Duodenal mucosa (tissue), 2 donors: ENCODE results near the gene PIK3AP1.

Source experiments
- H3K27ac ChIP-seq: one replicate; pipeline ENCODE4 v1.7.0; 2013; ENCODE audit warnings: low read depth, low read length
- H3K27me3 ChIP-seq, 2 donors: one replicate each; pipeline ENCODE4 v1.7.0; 2013; ENCODE audit warnings: low read length in 2 of 2, control low read depth in 1 of 2; ENCODE audit not compliant: insufficient read depth in 2 of 2, control insufficient read depth in 1 of 2
- H3K36me3 ChIP-seq, 2 donors: one replicate each; pipeline ENCODE4 v1.7.0; 2013; ENCODE audit warnings: low read length in 2 of 2, control low read depth in 1 of 2; ENCODE audit not compliant: insufficient read depth in 2 of 2, control insufficient read depth in 1 of 2
- H3K4me1 ChIP-seq, 2 donors: one replicate each; pipeline ENCODE4 v1.7.0; 2013; ENCODE audit warnings: low read length in 2 of 2, control low read depth in 1 of 2; ENCODE audit not compliant: insufficient read depth in 2 of 2, control insufficient read depth in 1 of 2
- H3K4me3 ChIP-seq, 2 donors: one replicate each; pipeline ENCODE4 v1.7.0; 2013; ENCODE audit warnings: low read length in 2 of 2, low read depth in 1 of 2
- H3K9ac ChIP-seq, 2 donors: one replicate each; pipeline ENCODE4 v1.7.0; 2013; ENCODE audit warnings: low read length in 2 of 2, low read depth in 1 of 2
- H3K9me3 ChIP-seq, 2 donors: one replicate each; pipeline ENCODE4 v1.7.0; 2013; ENCODE audit warnings: low read length in 2 of 2, control low read depth in 1 of 2; ENCODE audit not compliant: control insufficient read depth in 1 of 2

PIK3AP1 gene

DNA sequence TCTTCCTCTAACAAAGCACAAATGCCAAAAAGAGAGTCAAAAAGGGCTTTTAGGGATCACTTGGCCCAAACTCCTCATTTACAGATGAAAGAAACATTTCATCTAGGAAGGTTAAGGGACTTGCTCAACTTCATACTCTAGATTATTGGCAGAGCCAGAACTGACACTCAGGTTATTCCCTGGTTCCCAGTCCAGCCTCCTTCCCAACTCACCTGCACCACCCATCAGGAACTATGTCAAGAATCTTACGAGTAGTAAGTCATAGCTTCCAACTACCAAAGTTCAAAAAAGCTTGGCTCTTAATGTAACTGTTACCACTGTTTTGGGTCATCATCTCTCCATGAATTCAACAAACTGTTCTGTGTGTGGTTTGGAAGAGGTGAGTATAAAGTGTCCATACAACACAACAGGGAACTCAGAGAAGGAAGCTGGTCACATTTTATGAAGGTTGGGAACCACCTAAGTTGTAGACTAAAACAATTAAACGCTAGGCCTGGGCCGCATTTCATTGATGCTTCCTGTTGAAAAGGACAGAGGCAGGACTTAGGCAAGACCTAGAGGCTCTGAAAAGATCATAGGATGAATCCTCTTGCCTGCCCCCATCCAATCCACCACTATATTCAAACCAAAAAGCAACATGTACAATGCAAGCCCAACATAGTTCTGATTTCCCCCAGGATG is 9.1 kb downstream of the PIK3AP1 start:
- Histone ChIP-seq H3K9ac (no peak overlapping the region), H3K36me3 (peaks cover 0 to 4% of the 10 kb centered on the region in 2 donors), H3K27ac (no peak overlapping the region), H3K27me3 (no peaks in the 10 kb centered on the region), H3K4me3 (no peak overlapping the region), H3K4me1 (no peaks in the 10 kb centered on the region), H3K9me3 (no peaks in the 10 kb centered on the region)

- no peak overlapping the region for H3K4me3 ChIP-seq
- peaks cover 0 to 4% of the 10 kb centered on the region in 2 donors for H3K36me3 ChIP-seq
- no peaks in the 10 kb centered on the region for H3K27me3 ChIP-seq
- H3K4me1 ChIP-seq: no peaks in the 10 kb centered on the region
- no peak overlapping the region for H3K27ac ChIP-seq
- no peaks in the 10 kb centered on the region for H3K9me3 ChIP-seq
- no peak overlapping the region for H3K9ac ChIP-seq
These were observed 10.8 kb downstream of the PIK3AP1 start for GRCh38 chr10:96709525-96709924.

DNA sequence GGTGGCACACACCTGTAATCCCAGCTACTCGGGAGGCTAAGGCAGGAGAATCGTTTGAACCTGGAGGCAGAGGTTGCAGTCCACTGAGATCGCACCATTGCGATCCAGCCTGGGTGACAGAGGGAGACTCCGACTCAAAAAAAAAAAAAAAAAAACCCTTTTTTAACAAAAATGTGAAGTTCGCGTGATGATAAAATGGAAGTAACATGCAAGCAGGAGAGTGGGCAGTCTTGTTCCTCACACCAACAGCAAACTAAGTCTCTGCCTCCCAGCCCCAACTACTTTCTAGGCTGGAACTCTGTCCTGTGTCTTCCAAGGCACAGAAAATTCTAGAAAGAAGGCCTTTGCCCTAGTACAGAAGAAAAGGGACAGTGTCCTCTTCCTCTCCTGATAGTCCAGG is 11.3 kb downstream of the PIK3AP1 start:
- H3K27ac ChIP-seq: no peak overlapping the region
- H3K36me3 ChIP-seq: peaks cover 0 to 4% of the 10 kb centered on the region in 2 donors
- no peaks in the 10 kb centered on the region for H3K27me3 ChIP-seq
- no peak overlapping the region for H3K9ac ChIP-seq
- H3K4me1 ChIP-seq: no peaks in the 10 kb centered on the region
- H3K9me3 ChIP-seq: no peaks in the 10 kb centered on the region
- H3K4me3 ChIP-seq: no peak overlapping the region

DNA sequence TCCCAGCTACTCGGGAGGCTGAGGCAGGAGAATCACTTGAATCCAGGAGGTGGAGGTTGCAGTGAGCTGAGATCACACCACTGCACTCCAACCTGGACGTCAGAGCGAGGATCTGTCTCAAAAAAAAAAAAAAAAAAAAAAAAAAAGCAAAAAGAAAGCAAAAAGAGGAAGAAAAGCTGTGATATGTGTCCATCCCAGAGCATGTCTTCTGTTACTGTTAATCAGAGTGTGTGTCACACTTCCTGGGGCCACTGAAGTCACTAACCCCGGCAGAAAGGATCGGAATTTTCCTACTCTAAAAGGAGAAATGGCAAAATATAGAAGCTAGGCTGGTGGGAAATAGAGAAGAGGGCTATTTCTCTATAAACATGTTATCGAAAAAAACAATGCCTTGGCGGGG is 11.9 kb downstream of the PIK3AP1 start:
- H3K36me3 ChIP-seq: peaks cover 0 to 4% of the 10 kb centered on the region in 2 donors
- no peak overlapping the region for H3K27ac ChIP-seq
- no peak overlapping the region for H3K9ac ChIP-seq
- H3K9me3 ChIP-seq: no peaks in the 10 kb centered on the region
- H3K4me1 ChIP-seq: no peaks in the 10 kb centered on the region
- H3K4me3 ChIP-seq: no peak overlapping the region
- H3K27me3 ChIP-seq: no peaks in the 10 kb centered on the region

- H3K4me3 ChIP-seq: no peak overlapping the region
- peaks cover 0 to 4% of the 10 kb centered on the region in 2 donors for H3K36me3 ChIP-seq
- no peak overlapping the region for H3K27ac ChIP-seq
- no peaks in the 10 kb centered on the region for H3K4me1 ChIP-seq
- H3K9me3 ChIP-seq: no peaks in the 10 kb centered on the region
- H3K9ac ChIP-seq: no peak overlapping the region
- no peaks in the 10 kb centered on the region for H3K27me3 ChIP-seq
These were observed 13.9 kb downstream of the PIK3AP1 start for GRCh38 chr10:96706331-96706853.

DNA sequence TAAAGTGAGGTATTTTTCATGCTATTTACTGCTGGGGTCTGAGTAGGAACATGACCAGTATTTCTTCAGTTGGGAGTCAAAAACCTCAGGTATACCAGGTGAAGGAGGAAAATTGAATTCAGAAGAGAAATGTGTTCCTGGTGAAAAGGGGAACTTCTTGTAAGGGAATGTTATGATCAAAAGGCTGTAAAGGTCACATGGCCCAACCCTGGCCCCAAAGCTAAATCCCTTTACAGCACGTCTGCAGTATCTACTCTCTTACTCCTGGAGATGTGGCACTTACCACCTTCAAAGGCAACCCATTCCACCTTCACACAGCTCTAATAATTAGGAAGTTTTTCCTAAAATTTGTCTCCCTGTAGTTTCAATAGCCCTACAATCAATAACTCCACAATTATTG is 15.2 kb downstream of the PIK3AP1 start:
- Histone ChIP-seq H3K27me3 (no peaks in the 10 kb centered on the region), H3K27ac (no peak overlapping the region), H3K9ac (no peak overlapping the region), H3K36me3 (peaks cover 0 to 4% of the 10 kb centered on the region in 2 donors), H3K4me3 (no peak overlapping the region), H3K4me1 (no peaks in the 10 kb centered on the region), H3K9me3 (no peaks in the 10 kb centered on the region)

DNA sequence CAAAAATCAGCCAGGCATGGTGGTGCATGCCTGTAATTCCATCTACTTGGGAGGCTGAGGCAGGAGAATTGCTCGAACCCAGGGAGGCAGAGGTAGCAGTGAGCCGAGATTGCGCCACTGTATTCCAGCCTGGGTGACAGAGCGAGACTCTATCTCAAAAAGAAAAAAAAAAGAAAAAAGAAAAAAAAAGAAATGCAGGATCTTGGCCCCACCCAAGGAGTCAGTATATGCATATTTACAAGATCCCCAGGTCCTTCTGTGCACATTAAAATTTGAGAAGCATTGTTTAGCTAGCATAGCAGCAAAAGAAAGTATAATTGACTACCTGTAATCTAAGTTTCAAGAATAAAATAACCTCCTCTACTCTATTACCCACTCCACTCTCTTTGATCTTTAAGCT is 15.8 kb downstream of the PIK3AP1 start:
- peaks cover 0 to 4% of the 10 kb centered on the region in 2 donors for H3K36me3 ChIP-seq
- no peak overlapping the region for H3K9ac ChIP-seq
- no peaks in the 10 kb centered on the region for H3K27me3 ChIP-seq
- H3K4me3 ChIP-seq: no peak overlapping the region
- no peaks in the 10 kb centered on the region for H3K4me1 ChIP-seq
- H3K9me3 ChIP-seq: no peaks in the 10 kb centered on the region
- no peak overlapping the region for H3K27ac ChIP-seq

GRCh38 chr10:96703358-96703757 is 17.0 kb downstream of the PIK3AP1 start:
- Histone ChIP-seq H3K9ac (no peak overlapping the region), H3K9me3 (no peaks in the 10 kb centered on the region), H3K27ac (no peak overlapping the region), H3K4me1 (no peaks in the 10 kb centered on the region), H3K27me3 (no peaks in the 10 kb centered on the region), H3K4me3 (no peak overlapping the region), H3K36me3 (peaks cover 0 to 4% of the 10 kb centered on the region in 2 donors)

GRCh38 chr10:96701265-96701664 is 19.0 kb downstream of the PIK3AP1 start:
- Histone ChIP-seq H3K27me3 (no peaks in the 10 kb centered on the region), H3K9ac (no peak overlapping the region), H3K4me3 (no peak overlapping the region), H3K36me3 (no peaks in the 10 kb centered on the region), H3K27ac (no peak overlapping the region), H3K9me3 (no peaks in the 10 kb centered on the region), H3K4me1 (peaks cover 0 to 6% of the 10 kb centered on the region in 2 donors)

GRCh38 chr10:96700374-96701099 is 19.8 kb downstream of the PIK3AP1 start:
- no peak overlapping the region for H3K9ac ChIP-seq
- peak overlapping the region in 1 of 2 donors; percentile 37 for H3K4me3 ChIP-seq
- peaks cover 0 to 6% of the 10 kb centered on the region in 2 donors for H3K4me1 ChIP-seq
- H3K27ac ChIP-seq: no peak overlapping the region
- H3K9me3 ChIP-seq: no peaks in the 10 kb centered on the region
- H3K36me3 ChIP-seq: no peaks in the 10 kb centered on the region
- no peaks in the 10 kb centered on the region for H3K27me3 ChIP-seq
